Neural progenitor cell (in vitro differentiated cells): ENCODE results near the gene ARID5A. TPM values are rescaled to one million over a fixed set of nuclear protein-coding genes. Genes with fewer than 3 reads are reported as not detected.

Source experiments
- DNase-seq: peaks from one replicate; pipeline ENCODE4 v3.0.0-alpha.2; 2016; ENCODE audit warnings: low spot score
- H2AFZ ChIP-seq: fragments of 200-600 bp; sonication (generic); replicated peaks from 2 replicates; pipeline ENCODE4 v1.6.1; 2016; ENCODE audit warnings: antibody characterized with exemption
- H3F3A ChIP-seq: fragments of 200-600 bp; sonication (generic); 2 replicates; pipeline ENCODE4 v1.6.1; 2016; ENCODE audit warnings: antibody characterized with exemption, low read depth
- H3K27ac ChIP-seq: fragments of 200-600 bp; sonication (generic); 2 replicates; pipeline ENCODE4 v1.5.1; 2016; ENCODE audit warnings: mild to moderate bottlenecking
- H3K27me3 ChIP-seq: fragments of 200-600 bp; sonication (generic); 2 replicates; pipeline ENCODE4 v1.6.1; 2016; ENCODE audit warnings: mild to moderate bottlenecking, moderate library complexity
- H3K36me3 ChIP-seq: fragments of 200-600 bp; sonication (generic); 2 replicates; pipeline ENCODE4 v1.5.1; 2016
- H3K4me1 ChIP-seq: fragments of 200-600 bp; sonication (generic); 2 replicates; pipeline ENCODE4 v1.6.1; 2016; ENCODE audit warnings: mixed run types
- H3K4me2 ChIP-seq: fragments of 200-600 bp; sonication (generic); 2 replicates; pipeline ENCODE4 v1.6.1; 2016
- H3K4me3 ChIP-seq: fragments of 200-600 bp; sonication (generic); 2 replicates; pipeline ENCODE4 v1.5.1; 2016
- H3K79me2 ChIP-seq: fragments of 200-600 bp; sonication (generic); 2 replicates; pipeline ENCODE4 v1.6.1; 2016; ENCODE audit warnings: low read depth
- H3K9ac ChIP-seq: fragments of 200-600 bp; sonication (generic); 2 replicates; pipeline ENCODE4 v1.6.1; 2016
- H3K9me3 ChIP-seq: fragments of 200-600 bp; sonication (generic); 2 replicates; pipeline ENCODE4 v1.5.1; 2016; ENCODE audit warnings: low read depth
- H4K20me1 ChIP-seq: fragments of 200-600 bp; sonication (generic); 2 replicates; pipeline ENCODE4 v1.6.1; 2016; ENCODE audit warnings: low read depth
- H3K27ac Mint-ChIP-seq: 3 replicates; pipeline ENCODE4 v1.8.0; 2021; ENCODE audit warnings: mixed read lengths
- H3K27me3 Mint-ChIP-seq: 2 replicates; pipeline ENCODE4 v1.8.0; 2022; ENCODE audit warnings: low read depth, mild to moderate bottlenecking, inconsistent platforms, moderate library complexity, mixed read lengths; ENCODE audit not compliant: insufficient read depth
- H3K36me3 Mint-ChIP-seq: 3 replicates; pipeline ENCODE4 v1.8.0; 2021; ENCODE audit warnings: mixed read lengths
- H3K4me1 Mint-ChIP-seq: 3 replicates; pipeline ENCODE4 v1.8.0; 2021; ENCODE audit warnings: mixed read lengths
- H3K4me3 Mint-ChIP-seq: 3 replicates; pipeline ENCODE4 v1.8.0; 2021; ENCODE audit warnings: mild to moderate bottlenecking, moderate library complexity, mixed read lengths
- H3K9me3 Mint-ChIP-seq: 3 replicates; pipeline ENCODE4 v1.8.0; 2020; ENCODE audit warnings: mixed read lengths
- EZH2 ChIP-seq: fragments of 200-600 bp; sonication (generic); IDR thresholded peaks from 2 replicates; pipeline ENCODE4 v1.6.1; 2017; ENCODE audit warnings: antibody characterized with exemption, mild to moderate bottlenecking, moderate library complexity
- EZH2phosphoT487 ChIP-seq: fragments of 200-600 bp; sonication (generic); IDR thresholded peaks from 2 replicates; pipeline ENCODE4 v1.6.1; 2017; ENCODE audit warnings: antibody characterized with exemption
- total RNA-seq: library from RNA; depleted of rRNA; stranded (reverse); fragments of >200 nt; gene quantifications from 2 replicates; pipeline ENCODE4 v1.2.3, GENCODE V29; 2015; ENCODE audit warnings: low replicate concordance
- TF ChIP-seq, protein P1 (sequence below): fragments of 200-600 bp; sonication (generic); IDR thresholded peaks from 2 replicates; pipeline ENCODE4 v1.5.1; 2017; ENCODE audit warnings: antibody characterized with exemption, mild to moderate bottlenecking

ARID5A gene
- total RNA-seq, 1 donor from 2014 or later: 0.75 TPM

DNA sequence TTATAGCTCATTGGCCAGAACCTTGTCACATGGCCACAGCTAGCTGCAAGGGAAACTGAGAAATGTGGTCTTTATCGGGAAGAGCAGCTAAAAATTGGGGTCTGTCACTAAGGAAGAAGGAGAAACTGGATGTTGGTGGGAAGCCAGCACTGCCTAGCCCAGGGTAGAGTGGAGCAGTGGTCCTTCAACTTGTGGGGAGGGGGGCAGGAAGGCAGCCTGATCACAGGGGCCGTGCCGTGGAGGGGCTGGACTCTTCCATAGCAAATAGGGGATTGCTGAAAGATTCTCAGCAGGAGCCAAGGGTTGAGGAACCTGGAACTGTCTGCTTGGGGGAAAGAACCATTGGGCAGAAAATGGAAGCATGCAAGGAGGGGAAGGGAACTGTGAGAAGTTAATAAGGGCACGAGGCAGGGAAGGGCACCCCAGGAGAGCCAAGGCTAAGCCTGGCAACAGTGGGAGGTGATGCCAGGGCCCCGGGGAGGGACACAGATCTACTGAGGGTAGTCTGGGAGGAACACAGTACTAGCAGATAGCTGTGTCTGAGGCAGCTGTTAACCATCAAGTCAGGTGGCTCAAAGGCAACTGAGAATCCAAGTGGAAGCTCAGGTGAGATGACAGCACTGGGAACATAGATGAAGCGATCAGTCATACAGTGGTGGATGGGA is 25.5 kb upstream of the ARID5A start:
- no peak overlapping the region for H2AFZ ChIP-seq
- H3K27me3 Mint-ChIP-seq: peaks cover 11% of the 10 kb centered on the region
- peaks cover 42% of the 10 kb centered on the region for H3K27me3 ChIP-seq
- H3K36me3 Mint-ChIP-seq: no peaks in the 10 kb centered on the region
- H3K36me3 ChIP-seq: no peaks in the 10 kb centered on the region
- no peak overlapping the region for H3K27ac ChIP-seq
- no peak overlapping the region for H3K4me2 ChIP-seq
- H3K9me3 ChIP-seq: no peaks in the 10 kb centered on the region
- H3K9ac ChIP-seq: no peak overlapping the region
- H3F3A ChIP-seq: peaks cover 5% of the 10 kb centered on the region
- peaks cover 10% of the 10 kb centered on the region for H3K4me1 Mint-ChIP-seq
- H3K79me2 ChIP-seq: no peaks in the 10 kb centered on the region
- H3K4me3 ChIP-seq: no peak overlapping the region
- peaks cover 3% of the 10 kb centered on the region for H3K9me3 Mint-ChIP-seq
- H3K4me3 Mint-ChIP-seq: no peak overlapping the region
- DNase-seq: no peak
- no peaks in the 10 kb centered on the region for H4K20me1 ChIP-seq
- H3K4me1 ChIP-seq: no peaks in the 10 kb centered on the region
- TF ChIP-seq, protein P1, sequence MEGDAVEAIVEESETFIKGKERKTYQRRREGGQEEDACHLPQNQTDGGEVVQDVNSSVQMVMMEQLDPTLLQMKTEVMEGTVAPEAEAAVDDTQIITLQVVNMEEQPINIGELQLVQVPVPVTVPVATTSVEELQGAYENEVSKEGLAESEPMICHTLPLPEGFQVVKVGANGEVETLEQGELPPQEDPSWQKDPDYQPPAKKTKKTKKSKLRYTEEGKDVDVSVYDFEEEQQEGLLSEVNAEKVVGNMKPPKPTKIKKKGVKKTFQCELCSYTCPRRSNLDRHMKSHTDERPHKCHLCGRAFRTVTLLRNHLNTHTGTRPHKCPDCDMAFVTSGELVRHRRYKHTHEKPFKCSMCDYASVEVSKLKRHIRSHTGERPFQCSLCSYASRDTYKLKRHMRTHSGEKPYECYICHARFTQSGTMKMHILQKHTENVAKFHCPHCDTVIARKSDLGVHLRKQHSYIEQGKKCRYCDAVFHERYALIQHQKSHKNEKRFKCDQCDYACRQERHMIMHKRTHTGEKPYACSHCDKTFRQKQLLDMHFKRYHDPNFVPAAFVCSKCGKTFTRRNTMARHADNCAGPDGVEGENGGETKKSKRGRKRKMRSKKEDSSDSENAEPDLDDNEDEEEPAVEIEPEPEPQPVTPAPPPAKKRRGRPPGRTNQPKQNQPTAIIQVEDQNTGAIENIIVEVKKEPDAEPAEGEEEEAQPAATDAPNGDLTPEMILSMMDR: no peak
- TF ChIP-seq EZH2 (no peak), EZH2phosphoT487 (no peak)
- no peak overlapping the region for H3K27ac Mint-ChIP-seq

DNA sequence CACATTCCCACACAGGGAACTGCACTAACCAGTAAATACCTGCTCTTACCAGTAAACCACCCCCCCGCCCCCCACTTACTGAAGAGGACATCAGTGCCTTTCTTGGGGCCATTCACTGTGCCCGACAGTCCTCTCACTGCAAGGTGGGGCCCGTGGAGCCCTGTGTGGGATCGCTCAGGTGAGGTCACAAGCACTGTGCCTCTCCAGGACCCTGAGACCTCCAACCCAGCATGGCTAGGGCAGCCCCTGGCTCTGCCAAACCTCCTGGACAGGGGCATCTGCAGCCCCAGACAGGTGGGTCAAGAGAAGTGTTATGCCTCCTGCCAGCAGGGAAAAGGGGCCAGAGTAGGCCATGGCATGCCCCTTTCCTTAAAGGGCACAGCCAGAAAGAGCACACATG is 24.7 kb upstream of the ARID5A start:
- H3K27me3 Mint-ChIP-seq: peaks cover 9% of the 10 kb centered on the region
- no peak overlapping the region for H3K4me3 Mint-ChIP-seq
- Histone ChIP-seq H2AFZ (no peak overlapping the region), H3K27me3 (peaks cover 42% of the 10 kb centered on the region), H3K9ac (no peak overlapping the region), H3K79me2 (no peaks in the 10 kb centered on the region), H3K9me3 (no peaks in the 10 kb centered on the region), H3K4me3 (no peak overlapping the region), H3K4me2 (no peak overlapping the region), H3K27ac (no peak overlapping the region), H3K4me1 (no peaks in the 10 kb centered on the region), H3F3A (peaks cover 5% of the 10 kb centered on the region), H3K36me3 (no peaks in the 10 kb centered on the region), H4K20me1 (no peaks in the 10 kb centered on the region)
- DNase-seq: no peak
- peaks cover 8% of the 10 kb centered on the region for H3K9me3 Mint-ChIP-seq
- H3K27ac Mint-ChIP-seq: no peak overlapping the region
- no peak for TF ChIP-seq EZH2phosphoT487
- TF ChIP-seq, protein P1: no peak
- no peak for TF ChIP-seq EZH2
- H3K36me3 Mint-ChIP-seq: no peaks in the 10 kb centered on the region
- peaks cover 10% of the 10 kb centered on the region for H3K4me1 Mint-ChIP-seq

DNA sequence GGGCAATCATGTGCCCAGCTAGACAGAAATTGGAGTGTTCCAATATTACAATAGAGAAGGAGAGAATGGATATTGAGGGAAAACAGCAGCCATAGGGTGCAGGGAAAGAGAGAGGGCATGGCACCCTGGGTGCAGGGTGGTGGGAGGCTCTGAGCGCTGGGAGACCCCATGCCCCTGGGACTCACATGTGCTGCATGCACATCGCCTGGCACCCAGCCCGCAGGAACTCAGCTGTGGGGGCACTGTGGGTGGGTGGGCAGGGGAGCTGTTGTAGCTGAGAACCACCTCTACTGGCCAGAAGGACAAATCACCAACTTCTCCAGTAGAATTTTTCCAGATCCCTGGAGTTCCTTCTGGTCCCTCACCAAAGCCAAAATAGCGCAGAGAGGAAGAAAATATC is 24.2 kb upstream of the ARID5A start:
- no peak overlapping the region for H3K4me3 Mint-ChIP-seq
- Histone ChIP-seq H3K79me2 (no peaks in the 10 kb centered on the region), H3K4me1 (no peaks in the 10 kb centered on the region), H3K4me3 (no peak overlapping the region), H2AFZ (no peak overlapping the region), H3F3A (peaks cover 5% of the 10 kb centered on the region), H3K9ac (no peak overlapping the region), H3K27ac (no peak overlapping the region), H3K9me3 (peaks cover 4% of the 10 kb centered on the region), H3K36me3 (no peaks in the 10 kb centered on the region), H4K20me1 (no peaks in the 10 kb centered on the region), H3K27me3 (peaks cover 40% of the 10 kb centered on the region), H3K4me2 (no peak overlapping the region)
- peaks cover 8% of the 10 kb centered on the region for H3K27me3 Mint-ChIP-seq
- peaks cover 13% of the 10 kb centered on the region for H3K9me3 Mint-ChIP-seq
- TF ChIP-seq EZH2 (no peak), EZH2phosphoT487 (no peak)
- TF ChIP-seq, protein P1: no peak
- no peak overlapping the region for H3K27ac Mint-ChIP-seq
- no peak for DNase-seq
- H3K4me1 Mint-ChIP-seq: peaks cover 10% of the 10 kb centered on the region
- no peaks in the 10 kb centered on the region for H3K36me3 Mint-ChIP-seq
